PC-3 (cell line): ENCODE results near the gene RNF150. TPM values are rescaled to one million over a fixed set of nuclear protein-coding genes. Genes with fewer than 3 reads are reported as not detected.

Experiments used
- ATAC-seq: fragments of 200-7000 bp; cut with Tn5 transposase; 2 replicates; pipeline ENCODE4 v1.9.1; 2020; ENCODE audit warnings: mild to moderate bottlenecking, moderate library complexity
- BruUV-seq: library from RNA; stranded (reverse); fragments of 400-500 nt; replicated peaks from 2 replicates; lab custom pipeline; 2021; lab: Mats Ljungman, UMichigan
- CTCF ChIA-PET: fragments of 300-600 bp; sonication (Branson Sonifier 250); formaldehyde crosslinking; loops from one replicate; lab custom pipeline; 2022; ENCODE audit warnings: antibody characterized with exemption; lab: Charles Lee
- POLR2A ChIA-PET: fragments of 300-600 bp; sonication (Branson Sonifier 250); formaldehyde crosslinking; loops from one replicate; lab custom pipeline; 2022; ENCODE audit warnings: antibody characterized with exemption; ENCODE audit not compliant: unreplicated experiment; lab: Charles Lee
- DNase-seq: peaks from one replicate; pipeline ENCODE4 v3.0.0-alpha.2; 2015
- H2AFZ ChIP-seq: fragments of 300-600 bp; sonication (generic); 2 replicates; pipeline ENCODE4 v1.6.0; 2016; ENCODE audit warnings: antibody characterized with exemption, low read length
- H3F3A ChIP-seq: fragments of 300-600 bp; sonication (generic); one replicate; pipeline ENCODE4 v1.6.0; 2017; ENCODE audit warnings: antibody characterized with exemption, low read length, control low read depth, mild to moderate bottlenecking; ENCODE audit not compliant: unreplicated experiment
- H3K27ac ChIP-seq: fragments of 300-600 bp; sonication (generic); 2 replicates; pipeline ENCODE4 v1.5.1; 2016; ENCODE audit warnings: mild to moderate bottlenecking, low read length
- H3K27me3 ChIP-seq: fragments of 300-600 bp; sonication (generic); 2 replicates; pipeline ENCODE4 v1.6.1; 2016; ENCODE audit warnings: low read length, mixed read lengths
- H3K36me3 ChIP-seq: fragments of 300-600 bp; sonication (generic); 2 replicates; pipeline ENCODE4 v1.6.1; 2016; ENCODE audit warnings: low read depth, mixed run types, low read length, mixed read lengths
- H3K4me1 ChIP-seq: fragments of 300-600 bp; sonication (generic); 2 replicates; pipeline ENCODE4 v1.5.1; 2016; ENCODE audit warnings: low read length; ENCODE audit not compliant: insufficient read depth
- H3K4me2 ChIP-seq: fragments of 300-600 bp; sonication (generic); 2 replicates; pipeline ENCODE4 v1.6.0; 2016; ENCODE audit warnings: low read length
- H3K4me3 ChIP-seq: fragments of 300-600 bp; sonication (generic); 2 replicates; pipeline ENCODE4 v1.5.1; 2016; ENCODE audit warnings: mild to moderate bottlenecking, low read length, mixed read lengths
- H3K79me2 ChIP-seq: fragments of 300-600 bp; sonication (generic); 2 replicates; pipeline ENCODE4 v1.6.1; 2017; ENCODE audit warnings: low read length, mixed read lengths
- H3K9ac ChIP-seq: fragments of 300-600 bp; sonication (generic); 2 replicates; pipeline ENCODE4 v1.6.0; 2016; ENCODE audit warnings: mild to moderate bottlenecking, low read length
- H3K9me2 ChIP-seq: fragments of 300-600 bp; sonication (generic); replicated peaks from 2 replicates; pipeline ENCODE4 v1.6.1; 2016; ENCODE audit warnings: mixed run types, low read length, mixed read lengths
- H3K9me3 ChIP-seq: fragments of 300-600 bp; sonication (generic); 2 replicates; pipeline ENCODE4 v1.6.1; 2016; ENCODE audit warnings: low read length, mixed read lengths
- H4K20me1 ChIP-seq: fragments of 300-600 bp; sonication (generic); 2 replicates; pipeline ENCODE4 v1.6.1; 2016; ENCODE audit warnings: low read length, mixed read lengths
- EZH2 ChIP-seq: fragments of 300-600 bp; sonication (generic); IDR thresholded peaks from one replicate; pipeline ENCODE4 v1.6.1; 2017; ENCODE audit warnings: antibody characterized with exemption, mild to moderate bottlenecking, low read length; ENCODE audit not compliant: unreplicated experiment
- EZH2phosphoT487 ChIP-seq: fragments of 300-600 bp; sonication (generic); IDR thresholded peaks from 2 replicates; pipeline ENCODE4 v1.6.1; 2018; ENCODE audit warnings: mild to moderate bottlenecking, antibody characterized with exemption, low read length, borderline replicate concordance
- intact Hi-C: fragments of 100-400 bp; cut with micrococcal nuclease; formaldehyde crosslinking; loops from 2 replicates; pipeline ENCODE4 v1.9.0; 2023
- total RNA-seq: library from RNA; depleted of rRNA; stranded (reverse); fragments of >200 nt; gene quantifications from 2 replicates; pipeline ENCODE4 v1.2.3, GENCODE V29; 2014
- TF ChIP-seq, protein P1 (sequence below): fragments of 300-600 bp; sonication (generic); conservative IDR thresholded peaks from 2 replicates; pipeline ENCODE4 v1.5.1; 2017; ENCODE audit warnings: antibody characterized with exemption, low read depth, mild to moderate bottlenecking, low read length

RNF150 gene
- total RNA-seq, 1 experiment from 2014 or later, result 0.55 TPM

DNA sequence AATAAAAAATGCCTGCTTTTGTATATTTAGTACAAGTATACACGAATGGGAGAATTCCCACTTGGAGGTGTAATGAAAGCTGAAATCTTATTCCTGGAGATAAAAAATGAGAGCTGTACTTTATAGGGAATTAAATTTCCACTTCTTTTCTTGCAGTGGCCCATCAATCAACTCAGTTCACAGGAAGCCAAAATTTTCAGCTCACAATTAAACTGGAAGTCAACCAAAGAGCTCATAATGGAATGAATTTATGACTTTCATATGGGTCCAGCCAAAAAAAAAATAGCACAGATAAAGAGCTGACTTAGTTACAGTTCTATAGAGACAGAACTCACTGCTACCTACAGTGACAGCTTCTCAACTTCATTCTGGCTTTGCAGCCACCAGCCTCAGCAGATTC, 261.9 kb downstream of the RNF150 start:
- H3K79me2 ChIP-seq, result no peaks in the 10 kb centered on the region
- no peak for ATAC-seq
- H3K4me2 ChIP-seq, result no peak overlapping the region
- no peaks in the 10 kb centered on the region for H3F3A ChIP-seq
- intact Hi-C loops, result no loop called here
- H3K4me1 ChIP-seq, result no peaks in the 10 kb centered on the region
- H3K4me3 ChIP-seq, result no peak overlapping the region
- no peak overlapping the region for H3K9ac ChIP-seq
- H3K9me3 ChIP-seq, result no peaks in the 10 kb centered on the region
- no TSS peak for BruUV-seq
- peaks cover 60% of the 10 kb centered on the region for H3K27me3 ChIP-seq
- H3K9me2 ChIP-seq, result no peaks in the 10 kb centered on the region
- H3K27ac ChIP-seq, result no peak overlapping the region
- no peak overlapping the region for H2AFZ ChIP-seq
- H4K20me1 ChIP-seq, result no peaks in the 10 kb centered on the region
- H3K36me3 ChIP-seq, result no peaks in the 10 kb centered on the region
- ChIA-PET POLR2A (interaction anchor here (0.7 kb wide), 1 partner anchor 1607 kb away, joined by 3 read pairs; no protein-coding TSS in a partner anchor), CTCF (no interaction called here)
- TF ChIP-seq, protein P1, sequence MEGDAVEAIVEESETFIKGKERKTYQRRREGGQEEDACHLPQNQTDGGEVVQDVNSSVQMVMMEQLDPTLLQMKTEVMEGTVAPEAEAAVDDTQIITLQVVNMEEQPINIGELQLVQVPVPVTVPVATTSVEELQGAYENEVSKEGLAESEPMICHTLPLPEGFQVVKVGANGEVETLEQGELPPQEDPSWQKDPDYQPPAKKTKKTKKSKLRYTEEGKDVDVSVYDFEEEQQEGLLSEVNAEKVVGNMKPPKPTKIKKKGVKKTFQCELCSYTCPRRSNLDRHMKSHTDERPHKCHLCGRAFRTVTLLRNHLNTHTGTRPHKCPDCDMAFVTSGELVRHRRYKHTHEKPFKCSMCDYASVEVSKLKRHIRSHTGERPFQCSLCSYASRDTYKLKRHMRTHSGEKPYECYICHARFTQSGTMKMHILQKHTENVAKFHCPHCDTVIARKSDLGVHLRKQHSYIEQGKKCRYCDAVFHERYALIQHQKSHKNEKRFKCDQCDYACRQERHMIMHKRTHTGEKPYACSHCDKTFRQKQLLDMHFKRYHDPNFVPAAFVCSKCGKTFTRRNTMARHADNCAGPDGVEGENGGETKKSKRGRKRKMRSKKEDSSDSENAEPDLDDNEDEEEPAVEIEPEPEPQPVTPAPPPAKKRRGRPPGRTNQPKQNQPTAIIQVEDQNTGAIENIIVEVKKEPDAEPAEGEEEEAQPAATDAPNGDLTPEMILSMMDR, result no peak
- no peak for TF ChIP-seq EZH2
- TF ChIP-seq EZH2phosphoT487, result no peak
- no peak for DNase-seq

DNA sequence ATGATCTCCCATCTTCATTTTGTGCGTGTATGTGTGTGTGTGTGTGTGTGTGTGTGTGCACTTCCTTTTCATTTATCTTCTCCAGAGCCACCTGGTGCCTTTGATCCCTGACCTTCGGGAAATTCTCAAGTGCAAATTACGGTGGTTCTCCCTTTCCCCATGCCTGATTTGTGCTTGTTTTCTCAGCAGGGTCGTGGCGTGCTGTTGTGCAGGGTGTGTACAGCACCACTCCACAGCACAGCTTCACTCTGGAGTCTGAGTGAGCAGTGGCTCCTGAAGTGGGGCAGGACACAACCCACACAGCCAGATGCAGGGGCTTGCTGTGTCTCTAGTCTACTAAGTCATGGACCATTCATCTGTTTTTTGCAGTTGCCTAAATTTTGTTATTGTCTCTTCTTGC, 262.8 kb downstream of the RNF150 start:
- ATAC-seq, result no peak
- CTCF ChIA-PET, result no interaction called here
- no TSS peak for BruUV-seq

DNA sequence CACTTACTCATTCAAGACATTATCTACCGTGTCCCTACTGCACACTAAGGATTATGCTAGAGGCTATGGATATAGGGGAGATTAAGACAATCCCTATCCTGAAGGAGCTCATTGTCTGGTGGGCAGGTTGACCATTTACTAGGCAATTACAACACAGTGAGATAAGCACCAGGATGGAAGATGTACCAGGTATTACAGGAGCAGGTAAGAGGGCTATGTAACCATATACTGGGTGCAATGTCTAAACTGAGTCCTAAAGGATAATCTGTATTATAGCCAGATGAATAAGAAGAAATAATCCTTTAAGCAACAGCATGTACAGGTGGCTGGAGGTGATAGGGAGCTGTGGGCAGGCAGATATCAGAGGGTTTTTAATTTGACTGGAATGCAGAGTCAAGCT, 263.8 kb downstream of the RNF150 start:
- no peak overlapping the region for H2AFZ ChIP-seq

More for the DNA sequence above, 262.8 kb downstream of the RNF150 start:
- H3K36me3 ChIP-seq, result no peaks in the 10 kb centered on the region
- H3K4me2 ChIP-seq, result no peak overlapping the region
- H3K27ac ChIP-seq, result no peak overlapping the region
- H3K79me2 ChIP-seq, result no peaks in the 10 kb centered on the region
- POLR2A ChIA-PET, result no interaction called here
- H3K9me2 ChIP-seq, result no peaks in the 10 kb centered on the region
- H3K9ac ChIP-seq, result no peak overlapping the region
- peaks cover 69% of the 10 kb centered on the region for H3K27me3 ChIP-seq
- no peaks in the 10 kb centered on the region for H3K9me3 ChIP-seq
- no peak overlapping the region for H3K4me3 ChIP-seq
- H2AFZ ChIP-seq, result no peak overlapping the region
- H3K4me1 ChIP-seq, result no peaks in the 10 kb centered on the region
- no peak for DNase-seq
- intact Hi-C loops, result no loop called here
- no peaks in the 10 kb centered on the region for H4K20me1 ChIP-seq
- no peaks in the 10 kb centered on the region for H3F3A ChIP-seq
- TF ChIP-seq EZH2phosphoT487 (no peak), EZH2 (no peak)
- TF ChIP-seq, protein P1, result no peak

More for the DNA sequence above, 263.8 kb downstream of the RNF150 start:
- no peak overlapping the region for H3K9ac ChIP-seq
- no peaks in the 10 kb centered on the region for H3K79me2 ChIP-seq
- intact Hi-C loops, result no loop called here
- H3K27me3 ChIP-seq, result peaks cover 79% of the 10 kb centered on the region
- no peak overlapping the region for H3K4me2 ChIP-seq
- TF ChIP-seq EZH2phosphoT487 (no peak), EZH2 (no peak)
- TF ChIP-seq, protein P1, result no peak
- H4K20me1 ChIP-seq, result no peaks in the 10 kb centered on the region
- DNase-seq, result no peak
- H3F3A ChIP-seq, result no peaks in the 10 kb centered on the region
- H3K27ac ChIP-seq, result no peak overlapping the region
- H3K4me3 ChIP-seq, result no peak overlapping the region
- H3K36me3 ChIP-seq, result no peaks in the 10 kb centered on the region
- POLR2A ChIA-PET, result no interaction called here
- H3K9me3 ChIP-seq, result no peaks in the 10 kb centered on the region
- CTCF ChIA-PET, result no interaction called here
- no peak for ATAC-seq
- no peaks in the 10 kb centered on the region for H3K4me1 ChIP-seq
- no peaks in the 10 kb centered on the region for H3K9me2 ChIP-seq
- BruUV-seq, result no TSS peak
